ENCODE data around the gene CAB39.

GRCh38 chr2:230721712-230722111 lies 9.1 kb downstream of the CAB39 start:
- TF ChIP-seq MYC (IDR thresholded peaks at IDR 0.05; ENCODE audit: low read depth, low read length) (no peak), POLR2A (IDR thresholded peaks at IDR 0.05; ENCODE audit: low read depth, low read length) (no peak), JUN (IDR thresholded peaks at IDR 0.05; ENCODE audit: borderline replicate concordance, insufficient read depth, insufficient read length, low read depth) (no peak), POLR2AphosphoS5 (IDR thresholded peaks at IDR 0.05; ENCODE audit: insufficient read depth, low read depth, low read length) (no peak), MAX (IDR thresholded peaks at IDR 0.05; ENCODE audit: insufficient read depth, insufficient read length) (no peak), EZH2 (IDR thresholded peaks at IDR 0.05; ENCODE audit: borderline replicate concordance, low read depth, low read length, severe bottlenecking) (no peak)
- TF ChIP-seq, protein P1, sequence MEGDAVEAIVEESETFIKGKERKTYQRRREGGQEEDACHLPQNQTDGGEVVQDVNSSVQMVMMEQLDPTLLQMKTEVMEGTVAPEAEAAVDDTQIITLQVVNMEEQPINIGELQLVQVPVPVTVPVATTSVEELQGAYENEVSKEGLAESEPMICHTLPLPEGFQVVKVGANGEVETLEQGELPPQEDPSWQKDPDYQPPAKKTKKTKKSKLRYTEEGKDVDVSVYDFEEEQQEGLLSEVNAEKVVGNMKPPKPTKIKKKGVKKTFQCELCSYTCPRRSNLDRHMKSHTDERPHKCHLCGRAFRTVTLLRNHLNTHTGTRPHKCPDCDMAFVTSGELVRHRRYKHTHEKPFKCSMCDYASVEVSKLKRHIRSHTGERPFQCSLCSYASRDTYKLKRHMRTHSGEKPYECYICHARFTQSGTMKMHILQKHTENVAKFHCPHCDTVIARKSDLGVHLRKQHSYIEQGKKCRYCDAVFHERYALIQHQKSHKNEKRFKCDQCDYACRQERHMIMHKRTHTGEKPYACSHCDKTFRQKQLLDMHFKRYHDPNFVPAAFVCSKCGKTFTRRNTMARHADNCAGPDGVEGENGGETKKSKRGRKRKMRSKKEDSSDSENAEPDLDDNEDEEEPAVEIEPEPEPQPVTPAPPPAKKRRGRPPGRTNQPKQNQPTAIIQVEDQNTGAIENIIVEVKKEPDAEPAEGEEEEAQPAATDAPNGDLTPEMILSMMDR (IDR thresholded peaks at IDR 0.05; ENCODE audit: extremely low read depth in 1 of 2, insufficient read depth in 1 of 2, low read depth in 1 of 2, low read length in 2 of 2) = no peak

Measured in endothelial cell of umbilical vein (primary cell).